Measurements from ENCODE around the gene SORCS3. TPM values are rescaled to one million over a fixed set of nuclear protein-coding genes. Genes with fewer than 3 reads are reported as not detected.

SORCS3 gene
- total and polyA plus RNA-seq, 4 donors: 0.29 TPM; not detected in 3

GRCh38 chr10:105274556-105275070 is 633.5 kb downstream of the SORCS3 start:
- no peaks in the 10 kb centered on the region for H3K9me3 ChIP-seq (ENCODE audit: control insufficient read depth, low read length)
- H3K4me3 ChIP-seq (ENCODE audit: low read length in 2 of 2): no peak overlapping the region
- 71 to 73% methylated on average over 3 of the region's 3 CpGs for WGBS, 2 donors
- H3K4me1 ChIP-seq (ENCODE audit: control insufficient read depth in 1 of 2, insufficient read depth in 2 of 2, low read length in 2 of 2): no peaks in the 10 kb centered on the region
- no peaks in the 10 kb centered on the region for H3K27me3 ChIP-seq (ENCODE audit: control insufficient read depth in 1 of 2, insufficient read depth in 2 of 2, low read length in 1 of 2)
- intact Hi-C loops (cut with DNase I): no loop called here
- no peaks in the 10 kb centered on the region for H3K36me3 ChIP-seq (ENCODE audit: control insufficient read depth in 1 of 2, insufficient read depth in 2 of 2, low read length in 1 of 2)
- no peak for ATAC-seq (ENCODE audit: low FRiP score)
- no peak for DNase-seq
- H3K27ac ChIP-seq (ENCODE audit: low read depth in 1 of 2, low read length in 2 of 2): no peak overlapping the region

GRCh38 chr10:105278439-105278838 is 637.3 kb downstream of the SORCS3 start:
- DNase-seq (no peak), ATAC-seq (ENCODE audit: low FRiP score) (no peak)
- Histone ChIP-seq H3K36me3 (ENCODE audit: control insufficient read depth in 1 of 2, insufficient read depth in 2 of 2, low read length in 1 of 2) (no peaks in the 10 kb centered on the region), H3K9me3 (ENCODE audit: control insufficient read depth, low read length) (no peaks in the 10 kb centered on the region), H3K27me3 (ENCODE audit: control insufficient read depth in 1 of 2, insufficient read depth in 2 of 2, low read length in 1 of 2) (no peaks in the 10 kb centered on the region), H3K4me3 (ENCODE audit: low read length in 2 of 2) (no peak overlapping the region), H3K4me1 (ENCODE audit: control insufficient read depth in 1 of 2, insufficient read depth in 2 of 2, low read length in 2 of 2) (no peaks in the 10 kb centered on the region), H3K27ac (ENCODE audit: low read depth in 1 of 2, low read length in 2 of 2) (no peak overlapping the region)
- intact Hi-C loops (cut with DNase I): no loop called here
- WGBS, 2 donors: 93 to 94% methylated on average over 7 of the region's 7 CpGs

GRCh38 chr10:105279101-105279500 is 638.0 kb downstream of the SORCS3 start:
- H3K9me3 ChIP-seq (ENCODE audit: control insufficient read depth, low read length): no peaks in the 10 kb centered on the region
- H3K27me3 ChIP-seq (ENCODE audit: control insufficient read depth in 1 of 2, insufficient read depth in 2 of 2, low read length in 1 of 2): no peaks in the 10 kb centered on the region
- DNase-seq: no peak
- ATAC-seq (ENCODE audit: low FRiP score): no peak
- H3K4me3 ChIP-seq (ENCODE audit: low read length in 2 of 2): no peak overlapping the region
- H3K4me1 ChIP-seq (ENCODE audit: control insufficient read depth in 1 of 2, insufficient read depth in 2 of 2, low read length in 2 of 2): no peaks in the 10 kb centered on the region
- no peaks in the 10 kb centered on the region for H3K36me3 ChIP-seq (ENCODE audit: control insufficient read depth in 1 of 2, insufficient read depth in 2 of 2, low read length in 1 of 2)
- intact Hi-C loops (cut with DNase I): no loop called here
- H3K27ac ChIP-seq (ENCODE audit: low read depth in 1 of 2, low read length in 2 of 2): no peak overlapping the region

GRCh38 chr10:105280895-105281294 is 639.8 kb downstream of the SORCS3 start:
- WGBS, 2 donors: 38 to 42% methylated on average over 1 of the region's 1 CpG
- H3K4me3 ChIP-seq (ENCODE audit: low read length in 2 of 2): no peak overlapping the region
- no peak overlapping the region for H3K27ac ChIP-seq (ENCODE audit: low read depth in 1 of 2, low read length in 2 of 2)
- no peaks in the 10 kb centered on the region for H3K4me1 ChIP-seq (ENCODE audit: control insufficient read depth in 1 of 2, insufficient read depth in 2 of 2, low read length in 2 of 2)
- no peaks in the 10 kb centered on the region for H3K27me3 ChIP-seq (ENCODE audit: control insufficient read depth in 1 of 2, insufficient read depth in 2 of 2, low read length in 1 of 2)
- no peaks in the 10 kb centered on the region for H3K9me3 ChIP-seq (ENCODE audit: control insufficient read depth, low read length)
- no peaks in the 10 kb centered on the region for H3K36me3 ChIP-seq (ENCODE audit: control insufficient read depth in 1 of 2, insufficient read depth in 2 of 2, low read length in 1 of 2)
- DNase-seq (no peak), ATAC-seq (ENCODE audit: low FRiP score) (no peak)
- intact Hi-C loops (cut with DNase I): no loop called here

GRCh38 chr10:105284476-105285215 is 643.6 kb downstream of the SORCS3 start:
- intact Hi-C loops (cut with DNase I): no loop called here
- no peaks in the 10 kb centered on the region for H3K9me3 ChIP-seq (ENCODE audit: control insufficient read depth, low read length)
- no peak overlapping the region for H3K4me3 ChIP-seq (ENCODE audit: low read length in 2 of 2)
- DNase-seq (no peak), ATAC-seq (ENCODE audit: low FRiP score) (no peak)
- no peaks in the 10 kb centered on the region for H3K4me1 ChIP-seq (ENCODE audit: control insufficient read depth in 1 of 2, insufficient read depth in 2 of 2, low read length in 2 of 2)
- no peaks in the 10 kb centered on the region for H3K27me3 ChIP-seq (ENCODE audit: control insufficient read depth in 1 of 2, insufficient read depth in 2 of 2, low read length in 1 of 2)
- no peaks in the 10 kb centered on the region for H3K36me3 ChIP-seq (ENCODE audit: control insufficient read depth in 1 of 2, insufficient read depth in 2 of 2, low read length in 1 of 2)
- WGBS, 2 donors: 0 to 3% methylated on average over 1 of the region's 1 CpG
- H3K27ac ChIP-seq (ENCODE audit: low read depth in 1 of 2, low read length in 2 of 2): no peak overlapping the region

- Histone ChIP-seq H3K4me1 (ENCODE audit: control insufficient read depth in 1 of 2, insufficient read depth in 2 of 2, low read length in 2 of 2) (no peaks in the 10 kb centered on the region), H3K27ac (ENCODE audit: low read depth in 1 of 2, low read length in 2 of 2) (no peak overlapping the region), H3K9me3 (ENCODE audit: control insufficient read depth, low read length) (no peaks in the 10 kb centered on the region), H3K36me3 (ENCODE audit: control insufficient read depth in 1 of 2, insufficient read depth in 2 of 2, low read length in 1 of 2) (no peaks in the 10 kb centered on the region), H3K4me3 (ENCODE audit: low read length in 2 of 2) (no peak overlapping the region), H3K27me3 (ENCODE audit: control insufficient read depth in 1 of 2, insufficient read depth in 2 of 2, low read length in 1 of 2) (no peaks in the 10 kb centered on the region)
- ATAC-seq (ENCODE audit: low FRiP score) (no peak), DNase-seq (no peak)
- 3 to 6% methylated on average over 2 of the region's 2 CpGs for WGBS, 2 donors
- intact Hi-C loops (cut with DNase I): no loop called here
Observed at GRCh38 chr10:105288026-105288425, 646.9 kb downstream of the SORCS3 start.

GRCh38 chr10:105288613-105289012 is 647.5 kb downstream of the SORCS3 start:
- intact Hi-C loops (cut with DNase I): no loop called here
- DNase-seq (no peak), ATAC-seq (ENCODE audit: low FRiP score) (no peak)
- Histone ChIP-seq H3K4me3 (ENCODE audit: low read length in 2 of 2) (no peak overlapping the region), H3K27ac (ENCODE audit: low read depth in 1 of 2, low read length in 2 of 2) (no peak overlapping the region), H3K4me1 (ENCODE audit: control insufficient read depth in 1 of 2, insufficient read depth in 2 of 2, low read length in 2 of 2) (no peaks in the 10 kb centered on the region), H3K27me3 (ENCODE audit: control insufficient read depth in 1 of 2, insufficient read depth in 2 of 2, low read length in 1 of 2) (no peaks in the 10 kb centered on the region), H3K36me3 (ENCODE audit: control insufficient read depth in 1 of 2, insufficient read depth in 2 of 2, low read length in 1 of 2) (no peaks in the 10 kb centered on the region), H3K9me3 (ENCODE audit: control insufficient read depth, low read length) (peaks cover 2% of the 10 kb centered on the region)

- intact Hi-C loops (cut with DNase I): no loop called here
- Histone ChIP-seq H3K27ac (ENCODE audit: low read depth in 1 of 2, low read length in 2 of 2) (no peak overlapping the region), H3K36me3 (ENCODE audit: control insufficient read depth in 1 of 2, insufficient read depth in 2 of 2, low read length in 1 of 2) (no peaks in the 10 kb centered on the region), H3K27me3 (ENCODE audit: control insufficient read depth in 1 of 2, insufficient read depth in 2 of 2, low read length in 1 of 2) (no peaks in the 10 kb centered on the region), H3K4me1 (ENCODE audit: control insufficient read depth in 1 of 2, insufficient read depth in 2 of 2, low read length in 2 of 2) (no peaks in the 10 kb centered on the region), H3K4me3 (ENCODE audit: low read length in 2 of 2) (no peak overlapping the region), H3K9me3 (ENCODE audit: control insufficient read depth, low read length) (peaks cover 3% of the 10 kb centered on the region)
- no peak for DNase-seq
- 74 to 75% methylated on average over 4 of the region's 4 CpGs for WGBS, 2 donors
- no peak for ATAC-seq (ENCODE audit: low FRiP score)
Observed at GRCh38 chr10:105291571-105291970, 650.5 kb downstream of the SORCS3 start.

- no peaks in the 10 kb centered on the region for H3K27me3 ChIP-seq (ENCODE audit: control insufficient read depth in 1 of 2, insufficient read depth in 2 of 2, low read length in 1 of 2)
- H3K4me3 ChIP-seq (ENCODE audit: low read length in 2 of 2): no peak overlapping the region
- 64 to 75% methylated on average over 3 of the region's 3 CpGs for WGBS, 2 donors
- ATAC-seq (ENCODE audit: low FRiP score) (no peak), DNase-seq (no peak)
- intact Hi-C loops (cut with DNase I): no loop called here
- H3K4me1 ChIP-seq (ENCODE audit: control insufficient read depth in 1 of 2, insufficient read depth in 2 of 2, low read length in 2 of 2): no peaks in the 10 kb centered on the region
- no peak overlapping the region for H3K27ac ChIP-seq (ENCODE audit: low read depth in 1 of 2, low read length in 2 of 2)
- peaks cover 3% of the 10 kb centered on the region for H3K9me3 ChIP-seq (ENCODE audit: control insufficient read depth, low read length)
- no peaks in the 10 kb centered on the region for H3K36me3 ChIP-seq (ENCODE audit: control insufficient read depth in 1 of 2, insufficient read depth in 2 of 2, low read length in 1 of 2)
Observed at GRCh38 chr10:105292236-105292635, 651.1 kb downstream of the SORCS3 start.

Data from aorta (tissue), 5 donors.